Pancreas (tissue), 10 donors: ENCODE measurements around the gene UBALD1. TPM values are rescaled to one million over a fixed set of nuclear protein-coding genes. Genes with fewer than 3 reads are reported as not detected.

Source experiments
- ATAC-seq, 4 donors: fragments of 200-7000 bp; cut with Tn5 transposase; one replicate each; pipeline versions ENCODE4 v1.8.0 to v1.9.1; 2020; ENCODE audit warnings: mild to moderate bottlenecking in 4 of 4, moderate library complexity in 4 of 4
- DNase-seq, 6 donors: peaks; one replicate each; pipeline ENCODE4 v3.0.0-alpha.2; 2020
- FAIRE-seq: peaks from 2 replicates; lab custom pipeline; 2012; peaks lifted over from hg19 to GRCh38; lab: Jason Lieb, UNC
- H3K27ac ChIP-seq, 4 donors: fragments of 200-600 bp; sonication (generic); 1 replicate in 3 of 4; 2 replicates in 1 of 4; pipeline versions ENCODE4 v1.5.0 to v1.8.0; 2020
- H3K27me3 ChIP-seq, 4 donors: fragments of 200-600 bp; one replicate each; pipeline ENCODE4 v1.8.0; 2021
- H3K36me3 ChIP-seq, 3 donors: fragments of 200-600 bp; sonication (generic) in 1 of 3; one replicate each; pipeline versions ENCODE4 v1.5.0 to v1.8.0; 2020 to 2021
- H3K4me1 ChIP-seq, 3 donors: fragments of 200-600 bp; one replicate each; pipeline ENCODE4 v1.8.0; 2021
- H3K4me3 ChIP-seq, 4 donors: fragments of 200-600 bp; sonication (generic) in 2 of 4; one replicate each; pipeline versions ENCODE4 v1.5.0 to v1.8.0; 2020 to 2021
- H3K9me3 ChIP-seq, 4 donors: fragments of 200-600 bp; one replicate each; pipeline ENCODE4 v1.8.0; 2021
- WGBS, 2 donors: extraction: QIAGEN DNeasy Blood & Tissue Kit; methylation state at CpG; one replicate each; pipeline ENCODE4 v1.1.7; 2013; 5-methylcytosine and 5-hydroxymethylcytosine counted together
- intact Hi-C, 3 donors: fragments of 100-400 bp; cut with DNase I; formaldehyde crosslinking; loops; one replicate each; pipeline versions ENCODE4 v1.11.1 to v1.14.2; 2022
- polyA plus RNA-seq, 2 donors: library from polyadenylated mRNA; stranded (reverse); fragments of 200-250 nt; gene quantifications; one replicate each; pipeline ENCODE4 v1.2.3, GENCODE V29; 2013
- total RNA-seq, 6 donors: library from RNA; stranded (reverse); fragmentation: NEBNext Ultra II Directional in 4 of 6; extraction: Animal tissue kit (Norgen Biotek cat#: 25700) in 4 of 6; gene quantifications; one replicate each; pipeline versions ENCODE4 v1.2.1 to v1.2.4, GENCODE V29; 2021 to 2023
- TF ChIP-seq, protein P1 (sequence below), 4 donors: fragments of 200-600 bp; sonication (generic) in 3 of 4; IDR thresholded peaks; one replicate each; pipeline versions ENCODE4 v1.5.0 to v1.8.0; 2021; ENCODE audit warnings: antibody characterized with exemption in 4 of 4
- donor health status: healthy with polysubstance abuse.
- donor health status: DM: no; HTN: no; CAD: no; lungs with moderate emphysema.
- donor health status: DM: no; HTN: no; CAD: no.
- donor health status: control.
- donor health status: control.
- donor health status: Bipolar disorder and iron deficiency.
- donor health status: DM: yes; HTN: yes; CAD: no.
- donor health status: DM: no; HTN: no; CAD: no.
- donor health status: DM: no; HTN: no; CAD: no.
- donor health status: DM: yes; HTN: yes; CAD: no.

The UBALD1 gene
- total and polyA plus RNA-seq, 8 donors: 9.1 to 42.5 (median 17.1) TPM

- ATAC-seq (peak; percentile 39 to 63 (median 53)), DNase-seq (peak in 4 of 6 donors; percentile 18 to 66 (median 43)), FAIRE-seq (no peak)
- no peak overlapping the region for H3K4me3 ChIP-seq
- intact Hi-C loops: no loop called here
- H3K9me3 ChIP-seq: no peaks in the 10 kb centered on the region
- peaks cover 0 to 7% (median 5%) of the 10 kb centered on the region in 3 donors for H3K4me1 ChIP-seq
- no peaks in the 10 kb centered on the region for H3K27me3 ChIP-seq
- H3K27ac ChIP-seq: no peak overlapping the region
- WGBS, 2 donors: 21 to 28% methylated on average over 18 of the region's 18 CpGs
- H3K36me3 ChIP-seq: no peaks in the 10 kb centered on the region
- TF ChIP-seq, protein P1, sequence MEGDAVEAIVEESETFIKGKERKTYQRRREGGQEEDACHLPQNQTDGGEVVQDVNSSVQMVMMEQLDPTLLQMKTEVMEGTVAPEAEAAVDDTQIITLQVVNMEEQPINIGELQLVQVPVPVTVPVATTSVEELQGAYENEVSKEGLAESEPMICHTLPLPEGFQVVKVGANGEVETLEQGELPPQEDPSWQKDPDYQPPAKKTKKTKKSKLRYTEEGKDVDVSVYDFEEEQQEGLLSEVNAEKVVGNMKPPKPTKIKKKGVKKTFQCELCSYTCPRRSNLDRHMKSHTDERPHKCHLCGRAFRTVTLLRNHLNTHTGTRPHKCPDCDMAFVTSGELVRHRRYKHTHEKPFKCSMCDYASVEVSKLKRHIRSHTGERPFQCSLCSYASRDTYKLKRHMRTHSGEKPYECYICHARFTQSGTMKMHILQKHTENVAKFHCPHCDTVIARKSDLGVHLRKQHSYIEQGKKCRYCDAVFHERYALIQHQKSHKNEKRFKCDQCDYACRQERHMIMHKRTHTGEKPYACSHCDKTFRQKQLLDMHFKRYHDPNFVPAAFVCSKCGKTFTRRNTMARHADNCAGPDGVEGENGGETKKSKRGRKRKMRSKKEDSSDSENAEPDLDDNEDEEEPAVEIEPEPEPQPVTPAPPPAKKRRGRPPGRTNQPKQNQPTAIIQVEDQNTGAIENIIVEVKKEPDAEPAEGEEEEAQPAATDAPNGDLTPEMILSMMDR (IDR thresholded peaks at IDR 0.05): no peak
Observed at GRCh38 chr16:4601036-4601863, 13.4 kb downstream of the UBALD1 start.

DNA sequence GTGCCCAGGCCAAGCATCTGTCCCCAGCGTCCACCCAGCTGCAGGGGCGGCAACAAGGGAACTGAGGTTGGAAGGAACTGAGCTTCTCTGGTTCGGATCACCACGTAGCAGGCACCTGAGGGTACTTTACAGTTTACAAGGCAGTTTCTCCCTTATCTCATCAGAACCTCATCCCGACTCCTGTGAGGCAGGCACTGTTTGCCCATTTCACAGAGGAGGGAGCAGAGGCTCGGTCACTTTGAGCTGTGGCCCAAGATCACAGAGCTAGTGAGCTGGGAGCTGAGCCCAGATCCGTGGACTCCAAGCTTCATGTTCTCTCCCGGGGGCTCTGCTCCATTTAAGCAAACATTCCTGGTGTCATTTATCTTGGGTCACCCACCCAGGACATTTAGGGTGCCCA lies 15.1 kb downstream of the UBALD1 start:
- no peaks in the 10 kb centered on the region for H3K27me3 ChIP-seq
- H3K4me3 ChIP-seq: no peak overlapping the region
- TF ChIP-seq, protein P1 (IDR thresholded peaks at IDR 0.05): no peak
- no peak overlapping the region for H3K27ac ChIP-seq
- intact Hi-C loops: no loop called here
- no peak for FAIRE-seq
- H3K4me1 ChIP-seq: peaks cover 0 to 7% (median 5%) of the 10 kb centered on the region in 3 donors
- no peaks in the 10 kb centered on the region for H3K36me3 ChIP-seq
- ATAC-seq: no peak
- no peaks in the 10 kb centered on the region for H3K9me3 ChIP-seq
- DNase-seq: no peak
- 76 to 77% methylated on average over 8 of the region's 8 CpGs for WGBS, 2 donors

- H3K4me1 ChIP-seq: peaks cover 0 to 7% (median 5%) of the 10 kb centered on the region in 3 donors
- intact Hi-C loops: no loop called here
- no peak for ATAC-seq
Observed at GRCh38 chr16:4599037-4599436, 15.7 kb downstream of the UBALD1 start.

GRCh38 chr16:4597174-4597573 lies 17.5 kb downstream of the UBALD1 start:
- WGBS, 2 donors: 20 to 22% methylated on average over 9 of the region's 9 CpGs
- TF ChIP-seq, protein P1 (IDR thresholded peaks at IDR 0.05): no peak

More at GRCh38 chr16:4599037-4599436, 15.7 kb downstream of the UBALD1 start:
- TF ChIP-seq, protein P1 (IDR thresholded peaks at IDR 0.05): no peak
- Histone ChIP-seq H3K36me3 (no peaks in the 10 kb centered on the region), H3K27me3 (no peaks in the 10 kb centered on the region), H3K9me3 (no peaks in the 10 kb centered on the region), H3K4me3 (no peak overlapping the region), H3K27ac (no peak overlapping the region)
- no peak for DNase-seq
- 80 to 90% methylated on average over 10 of the region's 10 CpGs for WGBS, 2 donors
- FAIRE-seq: no peak

More at GRCh38 chr16:4597174-4597573, 17.5 kb downstream of the UBALD1 start:
- no peaks in the 10 kb centered on the region for H3K36me3 ChIP-seq
- H3K4me3 ChIP-seq: no peak overlapping the region
- H3K9me3 ChIP-seq: no peaks in the 10 kb centered on the region
- H3K4me1 ChIP-seq: peaks cover 0 to 7% (median 5%) of the 10 kb centered on the region in 3 donors
- FAIRE-seq (no peak), ATAC-seq (peak; percentile 24 to 80 (median 60)), DNase-seq (peak in 3 of 6 donors; percentile 22 to 57 (median 51))
- intact Hi-C loops: no loop called here
- no peaks in the 10 kb centered on the region for H3K27me3 ChIP-seq
- H3K27ac ChIP-seq: no peak overlapping the region
